ENCODE results near the gene ISG15.
"Not testable (repeated sequence)": the region's sequence is repeated elsewhere in the genome, so short reads cannot be mapped to it uniquely, and the experiment has no call there.

The ISG15 gene

DNA sequence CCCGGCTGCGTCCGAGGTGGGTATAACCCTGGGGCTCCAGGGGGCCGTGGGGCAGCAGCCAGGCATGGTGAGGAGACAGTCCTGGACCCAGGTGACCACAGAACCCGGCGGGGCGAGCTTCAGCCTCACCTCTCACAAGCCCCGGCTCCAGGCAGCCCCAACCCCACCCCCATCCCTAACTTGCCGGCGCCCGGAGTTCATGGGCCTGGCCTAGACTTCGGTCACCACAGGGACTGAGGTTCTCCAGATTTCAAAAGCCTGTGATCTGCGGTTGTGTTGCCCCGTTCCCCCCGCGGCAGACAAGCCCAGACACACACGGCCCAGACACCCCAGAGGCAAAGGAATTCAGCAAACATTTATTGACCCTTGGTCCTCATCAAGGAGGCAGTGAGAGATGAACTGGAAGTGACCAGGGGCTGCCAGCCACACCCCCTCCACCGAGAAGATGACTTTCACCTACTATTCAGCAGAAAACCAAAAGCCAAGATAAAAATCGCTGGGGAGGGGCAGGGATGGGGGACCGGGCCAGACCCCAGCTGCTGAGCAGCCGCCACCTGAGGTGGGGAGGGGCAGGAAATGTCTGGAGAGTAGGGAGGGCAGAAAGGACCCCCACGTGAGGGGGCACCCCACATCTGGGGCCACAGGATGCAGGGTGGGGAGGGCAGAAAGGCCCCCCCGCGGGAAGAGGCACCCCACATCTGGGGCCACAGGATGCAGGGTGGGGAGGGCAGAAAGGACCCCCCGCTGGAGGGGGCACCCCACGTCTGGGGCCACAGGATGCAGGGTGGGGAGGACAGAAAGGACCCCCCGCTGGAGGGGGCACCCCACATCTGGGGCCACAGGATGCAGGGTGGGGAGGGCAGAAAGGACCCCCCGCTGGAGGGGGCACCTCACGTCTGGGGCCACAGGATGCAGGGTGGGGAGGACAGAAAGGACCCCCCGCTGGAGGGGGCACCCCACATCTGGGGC, 17.3 kb upstream of the ISG15 start:
- DNase-seq, result no peak

DNA sequence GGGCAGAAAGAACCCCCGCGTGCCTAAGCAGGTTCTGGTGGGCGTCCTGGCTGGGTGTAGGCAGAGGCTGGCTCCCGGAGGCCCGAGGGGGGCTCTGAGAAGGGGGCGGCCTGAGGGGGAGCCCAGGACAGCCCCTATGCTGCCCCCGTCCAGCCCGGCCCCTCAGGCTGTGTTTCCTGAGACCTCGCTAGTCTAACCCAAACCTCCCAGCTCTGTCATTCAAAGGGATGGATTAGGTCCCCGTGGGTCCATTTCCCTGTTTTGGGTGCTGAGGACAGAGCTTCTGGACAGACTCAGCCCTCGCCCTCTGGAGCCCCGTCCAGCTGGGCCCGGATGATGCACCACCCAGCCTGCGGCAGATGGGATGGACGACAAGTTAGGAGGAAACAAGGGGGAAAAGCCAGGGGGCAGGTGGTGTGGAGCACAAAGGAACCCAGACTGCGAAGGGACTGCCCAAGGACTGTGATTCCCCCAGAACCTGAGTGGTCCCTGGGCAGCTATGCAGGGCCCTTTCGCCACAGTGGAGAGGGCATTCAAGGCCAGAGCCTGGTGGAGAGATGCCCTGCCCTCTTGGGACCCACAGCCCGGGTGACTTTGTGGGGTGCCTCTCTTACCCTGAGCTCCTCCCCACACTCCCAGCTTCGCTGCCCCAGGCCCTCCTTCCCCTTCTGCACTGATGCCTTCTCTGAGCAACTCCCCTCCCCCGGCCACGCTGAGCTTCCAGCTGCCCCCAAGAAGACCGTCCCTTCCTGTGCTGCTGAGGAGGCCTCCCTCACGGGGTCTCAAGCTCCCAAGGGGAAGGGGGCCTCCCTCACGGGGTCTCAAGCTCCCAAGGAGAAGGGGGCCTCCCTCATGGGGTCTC, 16.2 kb upstream of the ISG15 start:
- DNase-seq, result peak; percentile 18

DNA sequence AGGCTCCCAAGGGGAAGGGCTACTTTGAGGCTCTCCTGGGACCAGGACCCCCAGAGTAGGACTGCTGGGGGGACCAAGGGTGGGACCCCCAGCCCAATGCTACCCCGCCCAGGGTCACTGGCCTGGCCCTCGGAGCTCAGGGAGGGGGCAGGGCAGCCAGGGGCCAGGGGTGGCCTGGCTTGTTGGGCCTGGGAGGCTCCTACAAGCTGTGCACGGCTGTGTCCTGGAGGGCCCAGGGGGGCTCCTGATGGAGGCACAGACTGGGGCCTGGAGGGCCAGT, 15.6 kb upstream of the ISG15 start:
- no peak for DNase-seq

- DNase-seq, result no peak
Measured at GRCh38 chr1:997993-998744, 15.1 kb upstream of the ISG15 start.

GRCh38 chr1:998745-998994, 14.6 kb upstream of the ISG15 start:
- DNase-seq, result no peak

GRCh38 chr1:998995-999724, 14.1 kb upstream of the ISG15 start:
- DNase-seq, result no peak

GRCh38 chr1:999725-1000356, 13.5 kb upstream of the ISG15 start, which contains the start of gene HES4:
HES4 (minus strand) TSS chr1:1000097; CDS start chr1:999973, 124 bp downstream.
- peak; percentile 60 for DNase-seq

DNA sequence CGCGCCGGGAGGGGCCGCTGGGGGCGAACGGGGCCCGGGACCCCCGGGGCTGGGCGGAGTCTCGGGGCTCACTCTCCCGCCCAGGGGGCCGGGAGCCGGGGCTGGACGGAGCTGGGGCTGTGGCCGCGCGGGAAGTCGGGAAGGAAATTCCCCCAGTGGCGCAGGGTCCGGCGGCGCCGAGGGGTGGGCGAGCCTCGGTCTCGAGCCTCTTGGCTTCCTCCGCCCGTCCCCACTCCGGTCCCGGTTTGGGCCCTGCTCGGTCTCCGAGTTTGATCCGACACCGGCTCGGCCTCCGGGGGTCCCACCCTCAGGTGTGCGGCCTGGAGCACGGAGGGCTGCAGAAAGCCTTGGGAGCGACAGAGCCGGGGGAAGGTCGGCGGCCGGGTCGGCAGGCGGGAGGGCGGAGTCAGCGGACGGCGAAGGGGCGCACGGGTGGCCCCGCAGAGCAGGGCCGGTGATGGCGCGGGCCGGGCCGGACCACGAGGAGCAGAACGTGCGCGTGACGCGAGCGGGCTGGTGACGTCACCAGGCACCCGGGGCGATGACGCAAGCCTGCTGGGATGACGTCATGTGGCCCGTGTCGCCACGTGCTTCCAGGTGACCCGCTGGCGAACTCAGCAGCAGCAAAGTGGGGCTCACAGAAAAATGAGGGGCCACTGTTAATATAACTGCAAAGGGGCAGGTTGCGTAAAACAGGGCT, 12.8 kb upstream of the ISG15 start:
- DNase-seq, result peak; percentile 85

DNA sequence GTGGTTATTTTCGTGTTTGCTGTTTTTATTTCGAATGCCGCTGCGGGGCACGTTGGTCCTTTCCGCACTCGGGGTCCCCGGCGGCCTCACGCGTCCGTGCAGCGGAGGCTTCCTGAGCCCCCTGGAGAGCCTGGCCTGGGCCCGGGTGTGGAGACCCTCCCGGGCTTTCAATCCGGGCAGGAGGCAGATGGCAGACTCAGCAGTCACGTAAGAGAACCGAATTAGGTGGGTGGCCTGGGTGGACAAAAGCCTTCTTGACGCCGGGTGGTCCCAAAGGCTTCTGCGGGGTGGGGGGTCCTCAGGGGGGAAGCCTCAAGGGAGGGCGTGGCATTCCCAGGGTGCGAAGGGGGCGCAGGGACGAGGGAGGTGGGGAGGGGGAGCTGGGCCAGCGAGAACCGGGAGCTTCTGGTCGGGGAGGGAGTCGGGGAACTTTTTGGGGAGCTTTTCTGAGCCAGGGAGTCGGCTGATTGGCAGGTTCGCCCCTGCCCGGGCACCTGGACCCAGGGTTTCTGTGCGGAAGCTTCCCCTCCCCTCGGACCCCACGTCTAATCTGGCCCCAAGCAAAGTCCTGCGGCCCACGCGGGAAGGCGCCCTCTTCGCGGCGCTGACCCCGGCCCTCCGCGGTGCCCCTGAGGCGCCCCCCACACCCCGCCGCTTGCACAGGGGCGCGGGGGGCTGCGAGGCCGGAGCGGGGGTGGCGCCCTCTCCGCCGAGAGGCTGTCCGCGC, 12.1 kb upstream of the ISG15 start:
- peak; percentile 10 for DNase-seq

DNA sequence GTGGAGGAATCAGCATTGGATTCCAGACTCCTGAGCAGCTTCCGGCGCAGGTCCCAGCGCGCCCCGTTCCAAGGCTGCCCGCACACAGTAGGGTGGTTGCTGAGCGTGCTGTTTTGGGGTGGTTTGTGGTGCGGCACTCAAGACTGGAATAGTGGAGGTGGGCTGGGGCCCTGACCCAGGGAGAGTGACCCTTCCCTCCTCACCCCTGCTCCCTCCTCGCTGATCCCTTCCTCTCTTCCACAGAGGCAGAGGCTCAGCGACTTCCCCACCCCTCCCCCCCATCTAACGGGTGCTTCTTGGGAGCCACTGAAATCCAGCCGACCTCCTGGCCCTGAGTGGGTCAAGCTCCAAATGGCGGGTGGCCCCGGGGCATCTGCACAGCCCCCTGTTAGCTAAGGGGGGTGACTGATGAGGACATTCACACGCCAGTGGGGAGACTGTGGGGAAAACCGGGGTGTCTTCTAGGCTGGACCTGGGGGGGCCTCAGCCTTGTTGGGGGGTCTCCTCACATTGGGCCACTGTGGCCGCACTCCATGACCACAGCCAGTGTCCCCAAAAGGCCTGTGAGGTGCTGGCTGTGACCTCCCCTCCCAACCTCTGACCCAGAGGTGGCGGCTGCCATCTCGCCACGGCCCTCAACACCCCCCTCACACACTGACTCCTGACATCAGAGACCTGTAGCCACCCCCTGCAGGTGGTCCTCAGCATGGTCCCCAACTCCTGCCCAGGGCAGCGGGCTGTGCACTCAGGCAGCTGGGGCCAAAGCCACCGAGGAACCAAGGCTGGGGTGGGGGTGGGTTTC, 9.5 kb upstream of the ISG15 start:
- no peak for DNase-seq

GRCh38 chr1:1004420-1004779, 8.9 kb upstream of the ISG15 start:
- no peak for DNase-seq

- no peak for DNase-seq
Measured at GRCh38 chr1:1004780-1005697, 8.3 kb upstream of the ISG15 start.

DNA sequence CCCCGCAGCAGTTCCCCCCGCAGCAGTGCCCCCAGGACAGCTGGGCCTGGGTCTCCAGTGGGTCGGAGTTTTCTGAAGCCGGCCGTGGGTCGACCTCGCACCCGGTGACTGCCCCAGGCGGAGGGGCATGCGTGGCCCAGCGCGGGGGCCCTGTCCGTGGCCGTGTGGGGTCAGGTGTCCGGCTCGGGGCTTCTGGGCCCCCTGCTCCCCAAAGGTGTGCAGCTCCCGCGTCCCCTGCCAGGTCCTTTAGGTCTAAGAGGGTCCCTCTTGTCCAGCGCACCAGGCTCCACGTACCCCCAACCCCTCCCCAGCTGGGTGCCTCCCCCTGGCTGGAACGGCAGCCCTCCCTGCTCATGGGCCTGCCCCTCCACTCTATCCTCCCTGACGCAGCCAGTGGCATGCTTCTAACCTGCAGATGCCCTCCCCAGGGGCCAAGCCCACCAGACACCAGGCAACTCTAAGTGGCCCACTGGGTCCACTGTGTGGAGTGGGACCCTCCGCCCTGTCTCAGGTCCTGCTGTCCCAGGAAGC, 7.5 kb upstream of the ISG15 start:
- DNase-seq, result no peak

GRCh38 chr1:1006305-1007159, 6.8 kb upstream of the ISG15 start:
- DNase-seq, result no peak

DNA sequence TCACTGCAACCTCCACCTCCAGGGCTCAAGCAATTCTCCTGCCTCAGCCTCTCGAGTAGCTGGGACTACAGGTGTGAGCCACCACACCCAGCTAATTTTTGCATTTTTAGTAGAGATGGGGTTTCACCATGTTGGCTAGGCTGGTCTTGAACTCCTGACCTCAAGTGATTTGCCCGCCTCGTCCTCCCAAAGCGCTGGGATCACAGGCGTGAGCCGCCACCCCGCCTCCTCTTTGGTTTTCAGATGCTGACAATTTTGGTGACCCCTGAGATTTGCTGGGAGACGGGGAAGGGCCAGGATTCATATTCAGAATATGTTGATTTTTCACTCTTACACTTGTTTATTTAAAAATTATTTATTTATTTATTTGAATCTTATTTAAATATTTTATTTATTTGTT, 3.2 kb upstream of the ISG15 start:
- DNase-seq, result not testable (repeated sequence)

GRCh38 chr1:1011396-1011949, 1.8 kb upstream of the ISG15 start:
- no peak for DNase-seq

DNA sequence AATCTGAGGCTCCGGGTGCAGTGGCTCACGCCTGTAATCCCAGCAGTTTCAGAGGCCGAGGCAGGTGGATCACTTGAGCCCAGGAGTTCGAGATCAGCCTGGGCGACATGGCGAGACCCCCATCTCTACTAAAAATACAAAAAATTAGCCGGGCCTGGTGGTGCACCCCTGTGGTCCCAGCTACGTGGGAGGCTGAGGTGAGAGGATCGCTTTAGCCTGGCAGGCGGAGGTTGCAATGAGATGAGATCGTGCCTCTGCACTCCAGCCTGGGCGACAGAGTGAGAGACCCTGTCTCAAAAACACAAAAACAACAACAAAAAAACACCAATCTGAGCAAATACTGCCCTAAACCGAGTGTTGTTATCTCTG, 577 bp upstream of the ISG15 start:
- not testable (repeated sequence) for DNase-seq
